CD4-positive, alpha-beta T cell treated with Interleukin-17A for 1 hour (primary cell): ENCODE measurements around the gene MITF.
"Not testable (repeated sequence)": the region's sequence is repeated elsewhere in the genome, so short reads cannot be mapped to it uniquely, and the experiment has no call there.

Experiments used
- DNase-seq: peaks from one replicate; pipeline ENCODE4 v3.0.0-alpha.2; 2020

Gene MITF

GRCh38 chr3:69791919-69792399 is 52.7 kb downstream of the MITF start:
- no peak for DNase-seq

- DNase-seq: not testable (repeated sequence)
Measured at GRCh38 chr3:69796126-69796525, 56.9 kb downstream of the MITF start.

GRCh38 chr3:69803681-69804270 is 64.5 kb downstream of the MITF start:
- no peak for DNase-seq

- DNase-seq: no peak
Measured at GRCh38 chr3:69805491-69805890, 66.2 kb downstream of the MITF start.

GRCh38 chr3:69806735-69807438 is 67.6 kb downstream of the MITF start:
- no peak for DNase-seq

GRCh38 chr3:69807674-69808073 is 68.4 kb downstream of the MITF start:
- DNase-seq: no peak

GRCh38 chr3:69809076-69809835 is 70.0 kb downstream of the MITF start:
- no peak for DNase-seq

GRCh38 chr3:69811452-69812401 is 72.5 kb downstream of the MITF start:
- DNase-seq: no peak

GRCh38 chr3:69815970-69816369 is 76.7 kb downstream of the MITF start:
- no peak for DNase-seq

GRCh38 chr3:69817988-69818387 is 78.7 kb downstream of the MITF start:
- DNase-seq: no peak

GRCh38 chr3:69819282-69819681 is 80.0 kb downstream of the MITF start:
- no peak for DNase-seq

- DNase-seq: no peak
Measured at GRCh38 chr3:69821133-69821532, 81.9 kb downstream of the MITF start.

GRCh38 chr3:69823743-69824142 is 84.5 kb downstream of the MITF start:
- no peak for DNase-seq

- DNase-seq: no peak
Measured at GRCh38 chr3:69825446-69825845, 86.2 kb downstream of the MITF start.

GRCh38 chr3:69827127-69827526 is 87.9 kb downstream of the MITF start:
- no peak for DNase-seq

GRCh38 chr3:69828817-69829216 is 89.6 kb downstream of the MITF start:
- DNase-seq: no peak

GRCh38 chr3:69830147-69830546 is 90.9 kb downstream of the MITF start:
- DNase-seq: no peak

GRCh38 chr3:69831737-69832136 is 92.5 kb downstream of the MITF start:
- DNase-seq: no peak

GRCh38 chr3:69833591-69833990 is 94.3 kb downstream of the MITF start:
- no peak for DNase-seq

GRCh38 chr3:69838217-69838616 is 99.0 kb downstream of the MITF start:
- DNase-seq: no peak

GRCh38 chr3:69838696-69839515 is 99.6 kb downstream of the MITF start:
- no peak for DNase-seq

- no peak for DNase-seq
Measured at GRCh38 chr3:69842351-69842750, 103.1 kb downstream of the MITF start.
